HG02973 (cell line): Measurements from ENCODE around the gene RTEL1.
"Not testable (repeated sequence)": the region's sequence is repeated elsewhere in the genome, so short reads cannot be mapped to it uniquely, and the experiment has no call there.

Source experiments
- ATAC-seq: cut with Tn5 transposase; IDR thresholded peaks from one replicate; pipeline ENCODE4 v1.9.1; 2021; ENCODE audit warnings: moderate library complexity; ENCODE audit not compliant: unreplicated experiment

The RTEL1 gene

GRCh38 chr20:63665708-63666107, 7.6 kb downstream of the RTEL1 start:
- no peak for ATAC-seq

GRCh38 chr20:63667858-63668257, 9.7 kb downstream of the RTEL1 start:
- ATAC-seq = no peak

GRCh38 chr20:63668351-63668750, 10.2 kb downstream of the RTEL1 start:
- no peak for ATAC-seq

- ATAC-seq = not testable (repeated sequence)
These were observed 13.6 kb downstream of the RTEL1 start for GRCh38 chr20:63671695-63672094.

- no peak for ATAC-seq
These were observed 14.6 kb downstream of the RTEL1 start for GRCh38 chr20:63672666-63673065.

- ATAC-seq = no peak
These were observed 15.8 kb downstream of the RTEL1 start for GRCh38 chr20:63673951-63674350.

GRCh38 chr20:63675681-63676368, 17.7 kb downstream of the RTEL1 start:
- ATAC-seq = no peak

GRCh38 chr20:63678071-63678470, 20.0 kb downstream of the RTEL1 start:
- ATAC-seq = no peak

GRCh38 chr20:63678667-63679465, 20.8 kb downstream of the RTEL1 start:
- no peak for ATAC-seq

GRCh38 chr20:63679799-63680305, 21.7 kb downstream of the RTEL1 start:
- no peak for ATAC-seq

- no peak for ATAC-seq
These were observed 22.3 kb downstream of the RTEL1 start for GRCh38 chr20:63680427-63680826.

GRCh38 chr20:63680857-63681608, 22.9 kb downstream of the RTEL1 start:
- no peak for ATAC-seq

- ATAC-seq = no peak
These were observed 23.6 kb downstream of the RTEL1 start for GRCh38 chr20:63681609-63682142.

- no peak for ATAC-seq
These were observed 24.4 kb downstream of the RTEL1 start for GRCh38 chr20:63682384-63683139.

GRCh38 chr20:63685269-63686026, 27.3 kb downstream of the RTEL1 start:
- ATAC-seq = no peak

GRCh38 chr20:63686094-63686491, 28.0 kb downstream of the RTEL1 start:
- ATAC-seq = no peak

- ATAC-seq = no peak
These were observed 28.6 kb downstream of the RTEL1 start for GRCh38 chr20:63686492-63687321.

GRCh38 chr20:63687419-63688178, 29.5 kb downstream of the RTEL1 start:
- no peak for ATAC-seq
